Hepatocyte (in vitro differentiated cells): Measurements from ENCODE around the gene SHOX. TPM values are rescaled to one million over a fixed set of nuclear protein-coding genes. Genes with fewer than 3 reads are reported as not detected.

ENCODE experiments used
- DNase-seq: peaks from one replicate; pipeline ENCODE4 v3.0.0-alpha.2; 2016; ENCODE audit warnings: low spot score
- H2AFZ ChIP-seq: fragments of 200-600 bp; sonication (generic); 2 replicates; pipeline ENCODE4 v1.6.0; 2016; ENCODE audit warnings: antibody characterized with exemption, mild to moderate bottlenecking
- H3K27ac ChIP-seq: fragments of 200-600 bp; sonication (generic); 2 replicates; pipeline ENCODE4 v1.5.1; 2016; ENCODE audit warnings: mild to moderate bottlenecking
- H3K27me3 ChIP-seq: fragments of 200-600 bp; sonication (generic); 2 replicates; pipeline ENCODE4 v1.6.1; 2016
- H3K36me3 ChIP-seq: fragments of 200-600 bp; sonication (generic); replicated peaks from 2 replicates; pipeline ENCODE4 v1.5.1; 2016; ENCODE audit warnings: low read depth; ENCODE audit not compliant: insufficient read depth
- H3K4me1 ChIP-seq: fragments of 200-600 bp; sonication (generic); 2 replicates; pipeline ENCODE4 v1.5.1; 2016; ENCODE audit warnings: mild to moderate bottlenecking, moderate library complexity; ENCODE audit not compliant: insufficient read depth
- H3K4me2 ChIP-seq: fragments of 200-600 bp; sonication (generic); 2 replicates; pipeline ENCODE4 v1.6.0; 2016
- H3K4me3 ChIP-seq: fragments of 200-600 bp; sonication (generic); 2 replicates; pipeline ENCODE4 v1.5.1; 2016; ENCODE audit warnings: mild to moderate bottlenecking
- H3K79me2 ChIP-seq: fragments of 200-600 bp; sonication (generic); 2 replicates; pipeline ENCODE4 v1.6.0; 2017; ENCODE audit warnings: mild to moderate bottlenecking
- H3K9me2 ChIP-seq: fragments of 200-600 bp; sonication (generic); replicated peaks from 2 replicates; pipeline ENCODE4 v1.6.0; 2017; ENCODE audit warnings: mild to moderate bottlenecking; ENCODE audit not compliant: insufficient read depth
- H3K9me3 ChIP-seq: fragments of 200-600 bp; sonication (generic); 2 replicates; pipeline ENCODE4 v1.5.1; 2016; ENCODE audit warnings: low read depth, mild to moderate bottlenecking
- H4K20me1 ChIP-seq: fragments of 200-600 bp; sonication (generic); 2 replicates; pipeline ENCODE4 v1.6.0; 2016; ENCODE audit warnings: mild to moderate bottlenecking; ENCODE audit not compliant: insufficient read depth, poor library complexity, severe bottlenecking
- EZH2 ChIP-seq: fragments of 200-600 bp; sonication (generic); IDR thresholded peaks from 2 replicates; pipeline ENCODE4 v1.6.1; 2016; ENCODE audit warnings: antibody characterized with exemption, mild to moderate bottlenecking, borderline replicate concordance
- EZH2phosphoT487 ChIP-seq: fragments of 200-600 bp; sonication (generic); IDR thresholded peaks from one replicate; pipeline ENCODE4 v1.6.1; 2018; ENCODE audit warnings: antibody characterized with exemption, mild to moderate bottlenecking, low read depth, moderate library complexity; ENCODE audit not compliant: unreplicated experiment, severe bottlenecking
- WGBS: methylation state at CpG from one replicate; pipeline ENCODE4 v1.1.6; 2016; ENCODE audit warnings: low lambda C conversion rate; ENCODE audit errors: missing lambda C conversion rate; 5-methylcytosine and 5-hydroxymethylcytosine counted together
- polyA plus RNA-seq: library from polyadenylated mRNA; unstranded; fragments of >200 nt; fragmentation: Nextera tagmentation; extraction: Ambion mirVana; gene quantifications from 2 replicates; pipeline ENCODE4 v1.2.1, GENCODE V29; 2016
- total RNA-seq: library from RNA; depleted of rRNA; stranded (reverse); fragments of >200 nt; gene quantifications from 2 replicates; pipeline ENCODE4 v1.2.3, GENCODE V29; 2014
- TF ChIP-seq, protein P1 (sequence below): fragments of 200-600 bp; sonication (generic); IDR thresholded peaks from 2 replicates; pipeline ENCODE4 v1.5.1; 2016; ENCODE audit warnings: antibody characterized with exemption, mild to moderate bottlenecking; ENCODE audit not compliant: poor library complexity

SHOX gene
- total and polyA plus RNA-seq, 2 experiments from 2014 or later, result 0.10 TPM; not detected in 1

DNA sequence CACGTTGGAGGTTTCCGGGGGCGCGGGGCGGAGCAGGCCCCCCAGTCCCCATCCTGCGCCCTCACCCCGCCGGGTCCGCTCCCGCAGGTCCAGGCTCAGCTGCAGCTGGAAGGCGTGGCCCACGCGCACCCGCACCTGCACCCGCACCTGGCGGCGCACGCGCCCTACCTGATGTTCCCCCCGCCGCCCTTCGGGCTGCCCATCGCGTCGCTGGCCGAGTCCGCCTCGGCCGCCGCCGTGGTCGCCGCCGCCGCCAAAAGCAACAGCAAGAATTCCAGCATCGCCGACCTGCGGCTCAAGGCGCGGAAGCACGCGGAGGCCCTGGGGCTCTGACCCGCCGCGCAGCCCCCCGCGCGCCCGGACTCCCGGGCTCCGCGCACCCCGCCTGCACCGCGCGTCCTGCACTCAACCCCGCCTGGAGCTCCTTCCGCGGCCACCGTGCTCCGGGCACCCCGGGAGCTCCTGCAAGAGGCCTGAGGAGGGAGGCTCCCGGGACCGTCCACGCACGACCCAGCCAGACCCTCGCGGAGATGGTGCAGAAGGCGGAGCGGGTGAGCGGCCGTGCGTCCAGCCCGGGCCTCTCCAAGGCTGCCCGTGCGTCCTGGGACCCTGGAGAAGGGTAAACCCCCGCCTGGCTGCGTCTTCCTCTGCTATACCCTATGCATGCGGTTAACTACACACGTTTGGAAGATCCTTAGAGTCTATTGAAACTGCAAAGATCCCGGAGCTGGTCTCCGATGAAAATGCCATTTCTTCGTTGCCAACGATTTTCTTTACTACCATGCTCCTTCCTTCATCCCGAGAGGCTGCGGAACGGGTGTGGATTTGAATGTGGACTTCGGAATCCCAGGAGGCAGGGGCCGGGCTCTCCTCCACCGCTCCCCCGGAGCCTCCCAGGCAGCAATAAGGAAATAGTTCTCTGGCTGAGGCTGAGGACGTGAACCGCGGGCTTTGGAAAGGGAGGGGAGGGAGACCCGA lies 14.0 kb downstream of the SHOX start:
- TF ChIP-seq EZH2, result peak; percentile 35
- TF ChIP-seq, protein P1, sequence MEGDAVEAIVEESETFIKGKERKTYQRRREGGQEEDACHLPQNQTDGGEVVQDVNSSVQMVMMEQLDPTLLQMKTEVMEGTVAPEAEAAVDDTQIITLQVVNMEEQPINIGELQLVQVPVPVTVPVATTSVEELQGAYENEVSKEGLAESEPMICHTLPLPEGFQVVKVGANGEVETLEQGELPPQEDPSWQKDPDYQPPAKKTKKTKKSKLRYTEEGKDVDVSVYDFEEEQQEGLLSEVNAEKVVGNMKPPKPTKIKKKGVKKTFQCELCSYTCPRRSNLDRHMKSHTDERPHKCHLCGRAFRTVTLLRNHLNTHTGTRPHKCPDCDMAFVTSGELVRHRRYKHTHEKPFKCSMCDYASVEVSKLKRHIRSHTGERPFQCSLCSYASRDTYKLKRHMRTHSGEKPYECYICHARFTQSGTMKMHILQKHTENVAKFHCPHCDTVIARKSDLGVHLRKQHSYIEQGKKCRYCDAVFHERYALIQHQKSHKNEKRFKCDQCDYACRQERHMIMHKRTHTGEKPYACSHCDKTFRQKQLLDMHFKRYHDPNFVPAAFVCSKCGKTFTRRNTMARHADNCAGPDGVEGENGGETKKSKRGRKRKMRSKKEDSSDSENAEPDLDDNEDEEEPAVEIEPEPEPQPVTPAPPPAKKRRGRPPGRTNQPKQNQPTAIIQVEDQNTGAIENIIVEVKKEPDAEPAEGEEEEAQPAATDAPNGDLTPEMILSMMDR, result no peak
- Histone ChIP-seq H3K79me2 (no peaks in the 10 kb centered on the region), H3K36me3 (no peaks in the 10 kb centered on the region), H3K9me3 (no peaks in the 10 kb centered on the region), H3K9me2 (no peaks in the 10 kb centered on the region), H2AFZ (no peak overlapping the region), H3K27me3 (peaks cover 58% of the 10 kb centered on the region), H3K4me2 (peak overlapping the region; percentile 74), H3K4me3 (no peak overlapping the region), H4K20me1 (no peaks in the 10 kb centered on the region), H3K4me1 (no peaks in the 10 kb centered on the region), H3K27ac (no peak overlapping the region)
- DNase-seq, result peak; percentile 45
- 4% methylated on average over 52 of the region's 95 CpGs for WGBS

DNA sequence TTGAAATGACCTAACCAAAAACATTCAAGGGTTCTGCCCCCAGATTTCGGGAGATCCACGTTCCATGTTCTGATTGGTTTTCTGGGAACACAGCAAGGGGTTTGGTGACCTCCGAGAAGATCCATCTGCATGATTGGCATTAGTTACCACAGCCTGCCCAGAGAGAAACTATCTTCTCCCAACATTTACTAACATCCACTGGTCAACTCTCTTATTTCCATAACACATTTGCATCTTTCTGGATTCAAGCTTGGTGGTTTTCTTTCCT lies 15.6 kb downstream of the SHOX start:
- no peak overlapping the region for H3K27ac ChIP-seq
- H3K4me2 ChIP-seq, result no peak overlapping the region
- TF ChIP-seq EZH2, result no peak
- TF ChIP-seq, protein P1, result no peak
- no peak for TF ChIP-seq EZH2phosphoT487
- no peak for DNase-seq
- H4K20me1 ChIP-seq, result no peaks in the 10 kb centered on the region
- no peaks in the 10 kb centered on the region for H3K4me1 ChIP-seq
- H3K4me3 ChIP-seq, result no peak overlapping the region
- peaks cover 43% of the 10 kb centered on the region for H3K27me3 ChIP-seq
- no peaks in the 10 kb centered on the region for H3K79me2 ChIP-seq
- H3K9me2 ChIP-seq, result no peaks in the 10 kb centered on the region
- H3K36me3 ChIP-seq, result no peaks in the 10 kb centered on the region
- H3K9me3 ChIP-seq, result no peaks in the 10 kb centered on the region
- no peak overlapping the region for H2AFZ ChIP-seq
- 63% methylated on average over 3 of the region's 3 CpGs for WGBS

DNA sequence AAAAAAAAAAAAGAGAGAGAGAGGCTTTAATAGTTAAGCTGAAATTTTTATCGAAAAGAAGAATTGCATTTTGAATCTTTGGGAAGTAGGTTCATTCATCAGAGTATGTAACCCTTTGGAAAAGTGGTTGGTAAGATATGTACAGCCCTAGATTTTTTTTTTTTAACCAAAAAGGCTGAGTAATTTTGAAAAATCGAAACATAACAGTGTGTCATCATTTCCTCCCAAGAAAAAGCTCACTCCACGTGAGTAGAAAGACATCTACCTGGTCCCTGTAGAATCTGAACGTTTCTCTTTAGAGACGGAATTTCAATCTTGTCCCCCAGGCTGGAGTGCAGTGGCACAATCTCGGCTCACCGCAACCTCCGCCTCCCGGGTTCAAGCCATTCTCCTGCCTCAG lies 16.2 kb downstream of the SHOX start:
- Histone ChIP-seq H3K36me3 (no peaks in the 10 kb centered on the region), H2AFZ (no peak overlapping the region), H3K9me3 (no peaks in the 10 kb centered on the region), H3K9me2 (no peaks in the 10 kb centered on the region), H3K79me2 (no peaks in the 10 kb centered on the region), H3K4me3 (no peak overlapping the region), H3K4me1 (no peaks in the 10 kb centered on the region), H3K4me2 (no peak overlapping the region), H3K27ac (no peak overlapping the region), H4K20me1 (no peaks in the 10 kb centered on the region), H3K27me3 (peaks cover 36% of the 10 kb centered on the region)
- WGBS, result 93% methylated on average over 9 of the region's 9 CpGs
- TF ChIP-seq, protein P1, result no peak
- TF ChIP-seq EZH2 (no peak), EZH2phosphoT487 (no peak)
- DNase-seq, result no peak
